Hepatocyte (in vitro differentiated cells): ENCODE results near the gene DOCK2. TPM values are rescaled to one million over a fixed set of nuclear protein-coding genes. Genes with fewer than 3 reads are reported as not detected.

Experiments
- DNase-seq: peaks from one replicate; pipeline ENCODE4 v3.0.0-alpha.2; 2016; ENCODE audit warnings: low spot score
- H2AFZ ChIP-seq: fragments of 200-600 bp; sonication (generic); 2 replicates; pipeline ENCODE4 v1.6.0; 2016; ENCODE audit warnings: antibody characterized with exemption, mild to moderate bottlenecking
- H3K27ac ChIP-seq: fragments of 200-600 bp; sonication (generic); 2 replicates; pipeline ENCODE4 v1.5.1; 2016; ENCODE audit warnings: mild to moderate bottlenecking
- H3K27me3 ChIP-seq: fragments of 200-600 bp; sonication (generic); 2 replicates; pipeline ENCODE4 v1.6.1; 2016
- H3K36me3 ChIP-seq: fragments of 200-600 bp; sonication (generic); replicated peaks from 2 replicates; pipeline ENCODE4 v1.5.1; 2016; ENCODE audit warnings: low read depth; ENCODE audit not compliant: insufficient read depth
- H3K4me1 ChIP-seq: fragments of 200-600 bp; sonication (generic); 2 replicates; pipeline ENCODE4 v1.5.1; 2016; ENCODE audit warnings: mild to moderate bottlenecking, moderate library complexity; ENCODE audit not compliant: insufficient read depth
- H3K4me2 ChIP-seq: fragments of 200-600 bp; sonication (generic); 2 replicates; pipeline ENCODE4 v1.6.0; 2016
- H3K4me3 ChIP-seq: fragments of 200-600 bp; sonication (generic); 2 replicates; pipeline ENCODE4 v1.5.1; 2016; ENCODE audit warnings: mild to moderate bottlenecking
- H3K79me2 ChIP-seq: fragments of 200-600 bp; sonication (generic); 2 replicates; pipeline ENCODE4 v1.6.0; 2017; ENCODE audit warnings: mild to moderate bottlenecking
- H3K9me2 ChIP-seq: fragments of 200-600 bp; sonication (generic); replicated peaks from 2 replicates; pipeline ENCODE4 v1.6.0; 2017; ENCODE audit warnings: mild to moderate bottlenecking; ENCODE audit not compliant: insufficient read depth
- H3K9me3 ChIP-seq: fragments of 200-600 bp; sonication (generic); 2 replicates; pipeline ENCODE4 v1.5.1; 2016; ENCODE audit warnings: low read depth, mild to moderate bottlenecking
- H4K20me1 ChIP-seq: fragments of 200-600 bp; sonication (generic); 2 replicates; pipeline ENCODE4 v1.6.0; 2016; ENCODE audit warnings: mild to moderate bottlenecking; ENCODE audit not compliant: insufficient read depth, poor library complexity, severe bottlenecking
- EZH2 ChIP-seq: fragments of 200-600 bp; sonication (generic); IDR thresholded peaks from 2 replicates; pipeline ENCODE4 v1.6.1; 2016; ENCODE audit warnings: antibody characterized with exemption, mild to moderate bottlenecking, borderline replicate concordance
- EZH2phosphoT487 ChIP-seq: fragments of 200-600 bp; sonication (generic); IDR thresholded peaks from one replicate; pipeline ENCODE4 v1.6.1; 2018; ENCODE audit warnings: antibody characterized with exemption, mild to moderate bottlenecking, low read depth, moderate library complexity; ENCODE audit not compliant: unreplicated experiment, severe bottlenecking
- WGBS: methylation state at CpG from one replicate; pipeline ENCODE4 v1.1.6; 2016; ENCODE audit warnings: low lambda C conversion rate; ENCODE audit errors: missing lambda C conversion rate; 5-methylcytosine and 5-hydroxymethylcytosine counted together
- polyA plus RNA-seq: library from polyadenylated mRNA; unstranded; fragments of >200 nt; fragmentation: Nextera tagmentation; extraction: Ambion mirVana; gene quantifications from 2 replicates; pipeline ENCODE4 v1.2.1, GENCODE V29; 2016
- total RNA-seq: library from RNA; depleted of rRNA; stranded (reverse); fragments of >200 nt; gene quantifications from 2 replicates; pipeline ENCODE4 v1.2.3, GENCODE V29; 2014
- TF ChIP-seq, protein P1 (sequence below): fragments of 200-600 bp; sonication (generic); IDR thresholded peaks from 2 replicates; pipeline ENCODE4 v1.5.1; 2016; ENCODE audit warnings: antibody characterized with exemption, mild to moderate bottlenecking; ENCODE audit not compliant: poor library complexity

DOCK2 gene
- total and polyA plus RNA-seq, 2 experiments from 2014 or later, result 0.60 TPM; not detected in 1

- Histone ChIP-seq H2AFZ (no peak overlapping the region), H3K9me2 (no peaks in the 10 kb centered on the region), H3K4me1 (no peaks in the 10 kb centered on the region), H3K79me2 (no peaks in the 10 kb centered on the region), H3K4me2 (no peak overlapping the region), H3K36me3 (no peaks in the 10 kb centered on the region), H3K27ac (no peak overlapping the region), H3K4me3 (no peak overlapping the region), H3K27me3 (no peaks in the 10 kb centered on the region), H3K9me3 (no peaks in the 10 kb centered on the region), H4K20me1 (no peaks in the 10 kb centered on the region)
- TF ChIP-seq, protein P1, sequence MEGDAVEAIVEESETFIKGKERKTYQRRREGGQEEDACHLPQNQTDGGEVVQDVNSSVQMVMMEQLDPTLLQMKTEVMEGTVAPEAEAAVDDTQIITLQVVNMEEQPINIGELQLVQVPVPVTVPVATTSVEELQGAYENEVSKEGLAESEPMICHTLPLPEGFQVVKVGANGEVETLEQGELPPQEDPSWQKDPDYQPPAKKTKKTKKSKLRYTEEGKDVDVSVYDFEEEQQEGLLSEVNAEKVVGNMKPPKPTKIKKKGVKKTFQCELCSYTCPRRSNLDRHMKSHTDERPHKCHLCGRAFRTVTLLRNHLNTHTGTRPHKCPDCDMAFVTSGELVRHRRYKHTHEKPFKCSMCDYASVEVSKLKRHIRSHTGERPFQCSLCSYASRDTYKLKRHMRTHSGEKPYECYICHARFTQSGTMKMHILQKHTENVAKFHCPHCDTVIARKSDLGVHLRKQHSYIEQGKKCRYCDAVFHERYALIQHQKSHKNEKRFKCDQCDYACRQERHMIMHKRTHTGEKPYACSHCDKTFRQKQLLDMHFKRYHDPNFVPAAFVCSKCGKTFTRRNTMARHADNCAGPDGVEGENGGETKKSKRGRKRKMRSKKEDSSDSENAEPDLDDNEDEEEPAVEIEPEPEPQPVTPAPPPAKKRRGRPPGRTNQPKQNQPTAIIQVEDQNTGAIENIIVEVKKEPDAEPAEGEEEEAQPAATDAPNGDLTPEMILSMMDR, result no peak
- no peak for TF ChIP-seq EZH2
- no peak for TF ChIP-seq EZH2phosphoT487
- DNase-seq, result no peak
- WGBS, result 93% methylated on average over 3 of the region's 3 CpGs
Observed at GRCh38 chr5:169814045-169814444, 177.0 kb downstream of the DOCK2 start.

DNA sequence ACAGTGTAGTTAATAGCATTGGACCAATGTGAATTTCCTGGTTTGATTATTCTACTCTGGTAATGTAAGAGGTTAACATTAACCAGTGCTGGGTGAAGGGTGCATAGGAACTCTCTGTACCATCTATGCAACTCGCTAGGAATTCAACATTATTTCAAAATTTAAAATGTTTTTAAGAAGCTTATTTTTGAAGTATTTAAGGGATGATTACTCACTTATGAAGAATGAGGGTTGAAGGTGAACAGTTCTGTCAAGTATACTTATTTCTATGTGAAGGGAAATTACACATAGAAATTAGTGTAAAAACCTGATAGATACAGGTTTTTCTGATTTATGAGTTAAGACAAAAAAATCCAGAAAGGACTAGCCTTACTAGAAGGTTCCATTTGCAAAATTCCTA lies 177.4 kb downstream of the DOCK2 start:
- 85% methylated on average over 1 of the region's 1 CpG for WGBS
- no peak overlapping the region for H3K4me2 ChIP-seq

GRCh38 chr5:169817031-169817430 lies 180.0 kb downstream of the DOCK2 start:
- Histone ChIP-seq H3K4me1 (no peaks in the 10 kb centered on the region), H4K20me1 (no peaks in the 10 kb centered on the region), H3K9me2 (no peaks in the 10 kb centered on the region), H3K79me2 (no peaks in the 10 kb centered on the region), H3K4me3 (no peak overlapping the region), H3K9me3 (no peaks in the 10 kb centered on the region), H2AFZ (no peak overlapping the region), H3K4me2 (no peak overlapping the region), H3K36me3 (no peaks in the 10 kb centered on the region), H3K27ac (no peak overlapping the region), H3K27me3 (no peaks in the 10 kb centered on the region)
- no peak for TF ChIP-seq EZH2phosphoT487
- no peak for DNase-seq
- 95% methylated on average over 2 of the region's 2 CpGs for WGBS

More for the DNA sequence above, 177.4 kb downstream of the DOCK2 start:
- Histone ChIP-seq H3K9me2 (no peaks in the 10 kb centered on the region), H3K4me3 (no peak overlapping the region), H2AFZ (no peak overlapping the region), H3K4me1 (no peaks in the 10 kb centered on the region), H3K27me3 (no peaks in the 10 kb centered on the region), H3K36me3 (no peaks in the 10 kb centered on the region), H4K20me1 (no peaks in the 10 kb centered on the region), H3K79me2 (no peaks in the 10 kb centered on the region), H3K9me3 (no peaks in the 10 kb centered on the region), H3K27ac (no peak overlapping the region)
- no peak for DNase-seq
- TF ChIP-seq, protein P1, result no peak
- no peak for TF ChIP-seq EZH2
- no peak for TF ChIP-seq EZH2phosphoT487

DNA sequence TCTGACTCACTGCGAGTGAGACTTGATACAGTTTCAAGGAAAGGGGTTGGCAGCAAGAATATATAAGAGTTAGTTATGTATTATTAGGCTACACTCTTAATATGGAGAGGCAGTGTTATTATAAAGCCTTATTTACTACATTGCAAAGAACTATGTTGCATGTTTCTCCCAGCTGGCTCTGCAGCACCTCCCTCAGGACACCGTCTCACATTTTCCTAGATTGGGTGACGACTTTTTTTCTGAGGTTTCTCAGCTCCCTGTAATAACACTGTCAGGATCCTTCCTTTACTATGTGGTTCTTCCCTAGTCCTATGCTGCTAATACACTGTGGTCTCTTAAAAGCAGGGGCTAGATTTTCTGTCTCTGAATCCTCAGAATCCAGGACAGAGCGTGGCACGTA lies 189.5 kb downstream of the DOCK2 start:
- no peak overlapping the region for H3K27ac ChIP-seq
- H3K27me3 ChIP-seq, result no peaks in the 10 kb centered on the region
- H3K79me2 ChIP-seq, result no peaks in the 10 kb centered on the region
- no peak for DNase-seq
- H3K9me2 ChIP-seq, result no peaks in the 10 kb centered on the region
- H3K9me3 ChIP-seq, result no peaks in the 10 kb centered on the region
- H3K4me2 ChIP-seq, result no peak overlapping the region
- H2AFZ ChIP-seq, result no peak overlapping the region
- 70% methylated on average over 5 of the region's 5 CpGs for WGBS
- no peaks in the 10 kb centered on the region for H3K4me1 ChIP-seq
- H3K36me3 ChIP-seq, result no peaks in the 10 kb centered on the region
- no peak overlapping the region for H3K4me3 ChIP-seq
- H4K20me1 ChIP-seq, result no peaks in the 10 kb centered on the region
- TF ChIP-seq EZH2phosphoT487, result no peak
- TF ChIP-seq, protein P1, result peak; percentile 13
